HepG2 (cell line): Measurements from ENCODE around the gene PTPRO. TPM values are rescaled to one million over a fixed set of nuclear protein-coding genes. Genes with fewer than 3 reads are reported as not detected.

ENCODE experiments used
- AGO1 ChIP-seq: fragments of 200-400 bp; formaldehyde crosslinking; IDR thresholded peaks from 2 replicates; pipeline ENCODE4 v1.6.1; 2017; ENCODE audit warnings: mild to moderate bottlenecking, low read depth, low read length, moderate library complexity; ENCODE audit not compliant: poor library complexity, severe bottlenecking
- CCAR2 ChIP-seq: fragments of 200-400 bp; formaldehyde crosslinking; optimal IDR thresholded peaks from 2 replicates; pipeline ENCODE3; 2018; ENCODE audit warnings: low read depth, mild to moderate bottlenecking, low read length, moderate library complexity
- DMTF1 ChIP-seq: sonication (generic); formaldehyde crosslinking; IDR thresholded peaks from 2 replicates; pipeline ENCODE4 v1.4.0; 2020; ENCODE audit warnings: mild to moderate bottlenecking, missing genetic modification reagents
- EHMT2 ChIP-seq: fragments of 200-600 bp; sonication (generic); IDR thresholded peaks from 2 replicates; pipeline ENCODE4 v1.7.0; 2017; ENCODE audit warnings: antibody characterized with exemption, low read depth, low read length, borderline replicate concordance
- FOXA3 ChIP-seq: IDR thresholded peaks from 2 replicates; pipeline ENCODE4 v1.6.1; 2016; ENCODE audit warnings: missing genetic modification reagents, missing compliant biosample characterization
- FOXP1 ChIP-seq, 2 experiments: fragments of 450-650 bp in 1 of 2; IDR thresholded peaks; 2 replicates each; pipeline ENCODE4 v1.6.1; 2017 to 2018; ENCODE audit warnings: antibody characterized with exemption in 1 of 2
- FOXP4 ChIP-seq: sonication (generic); formaldehyde crosslinking; IDR thresholded peaks from 2 replicates; pipeline ENCODE4 v1.4.0; 2020; ENCODE audit warnings: missing genetic modification reagents
- GATAD2A ChIP-seq: IDR thresholded peaks from 2 replicates; pipeline ENCODE4 v1.6.1; 2016
- HOMEZ ChIP-seq: IDR thresholded peaks from 2 replicates; pipeline ENCODE4 v1.6.1; 2016; ENCODE audit warnings: low read depth
- IRX3 ChIP-seq: sonication (generic); formaldehyde crosslinking; IDR thresholded peaks from 2 replicates; pipeline ENCODE4 v1.8.1; 2023; ENCODE audit warnings: mild to moderate bottlenecking, low read depth, missing genetic modification reagents, borderline replicate concordance
- KDM5A ChIP-seq: fragments of 200-600 bp; sonication (generic); IDR thresholded peaks from 2 replicates; pipeline ENCODE4 v1.7.0; 2018; ENCODE audit warnings: antibody characterized with exemption, mild to moderate bottlenecking, low read length, borderline replicate concordance
- KLF13 ChIP-seq: sonication (generic); formaldehyde crosslinking; IDR thresholded peaks from 2 replicates; pipeline ENCODE4 v1.4.0; 2020; ENCODE audit warnings: mild to moderate bottlenecking, missing genetic modification reagents
- PLRG1 ChIP-seq: fragments of 450-650 bp; conservative IDR thresholded peaks from 2 replicates; pipeline ENCODE4 v1.6.1; 2016
- RCOR2 ChIP-seq: IDR thresholded peaks from 2 replicates; pipeline ENCODE4 v1.6.1; 2016; ENCODE audit warnings: missing biosample characterization, missing genetic modification reagents
- SIX1 ChIP-seq: sonication (generic); formaldehyde crosslinking; IDR thresholded peaks from 2 replicates; pipeline ENCODE4 v1.4.0; 2020; ENCODE audit warnings: missing genetic modification reagents, borderline replicate concordance
- SMC3 ChIP-seq: IDR thresholded peaks from 2 replicates; pipeline ENCODE4 v1.6.1; 2011; ENCODE audit warnings: low read length, improper control_type of control experiment
- SOX5 ChIP-seq: IDR thresholded peaks from 2 replicates; pipeline ENCODE4 v1.6.1; 2016; ENCODE audit warnings: borderline replicate concordance
- STAG1 ChIP-seq: sonication (generic); formaldehyde crosslinking; IDR thresholded peaks from 2 replicates; pipeline ENCODE4 v1.4.0; 2020; ENCODE audit warnings: missing genetic modification reagents
- ZBTB3 ChIP-seq: sonication (generic); formaldehyde crosslinking; IDR thresholded peaks from 2 replicates; pipeline ENCODE4 v1.4.0; 2020; ENCODE audit warnings: low read depth, mild to moderate bottlenecking, moderate library complexity, missing genetic modification reagents, borderline replicate concordance
- ZFP36L1 ChIP-seq: sonication (generic); formaldehyde crosslinking; IDR thresholded peaks from 2 replicates; pipeline ENCODE4 v1.8.0; 2022; ENCODE audit warnings: mild to moderate bottlenecking, missing genetic modification reagents, moderate library complexity
- ZFP82 ChIP-seq: sonication (generic); formaldehyde crosslinking; IDR thresholded peaks from 2 replicates; pipeline ENCODE4 v1.5.1; 2020; ENCODE audit warnings: mild to moderate bottlenecking, missing genetic modification reagents, borderline replicate concordance
- ZNF331 ChIP-seq: sonication (generic); formaldehyde crosslinking; IDR thresholded peaks from 2 replicates; pipeline ENCODE4 v1.4.0; 2020; ENCODE audit warnings: missing genetic modification reagents
- ZNF367 ChIP-seq: sonication (generic); formaldehyde crosslinking; IDR thresholded peaks from 2 replicates; pipeline ENCODE4 v1.4.0; 2020; ENCODE audit warnings: missing genetic modification reagents, borderline replicate concordance
- ZNF501 ChIP-seq: sonication (generic); formaldehyde crosslinking; IDR thresholded peaks from 2 replicates; pipeline ENCODE4 v1.5.1; 2020; ENCODE audit warnings: mild to moderate bottlenecking, moderate library complexity, missing genetic modification reagents
- ZNF546 ChIP-seq: sonication (generic); formaldehyde crosslinking; conservative IDR thresholded peaks from 2 replicates; pipeline ENCODE4 v1.8.1; 2023; ENCODE audit warnings: mild to moderate bottlenecking, missing genetic modification reagents
- ZNF564 ChIP-seq: sonication (generic); formaldehyde crosslinking; IDR thresholded peaks from 2 replicates; pipeline ENCODE4 v1.8.1; 2023; ENCODE audit warnings: mild to moderate bottlenecking, missing genetic modification reagents
- ZNF616 ChIP-seq: sonication (generic); formaldehyde crosslinking; IDR thresholded peaks from 2 replicates; pipeline ENCODE4 v1.5.0; 2020; ENCODE audit warnings: low read depth, mild to moderate bottlenecking, missing genetic modification reagents
- polyA plus RNA-seq, 8 experiments: library from polyadenylated mRNA; depleted of rRNA in 3 of 8; stranded (reverse) in 7 of 8; unstranded in 1 of 8; fragments of >200 nt; fragmentation: Illumina TruSeq in 4 of 8; extraction: Trizol in 4 of 8; gene quantifications; 2 replicates each; pipeline versions ENCODE4 v1.2.1 to v1.2.3, GENCODE V29; 2011 to 2016; ENCODE audit warnings: low read depth in 4 of 8, missing spikeins in 1 of 8, mixed read lengths in 1 of 8; ENCODE audit not compliant: insufficient read depth in 1 of 8
- total RNA-seq, 5 experiments: library from RNA; depleted of rRNA; stranded (reverse); fragments of >200 nt; fragmentation: Illumina TruSeq; extraction: Trizol; gene quantifications; 2 replicates each; pipeline ENCODE4 v1.2.3, GENCODE V29; 2016; ENCODE audit warnings: low read depth in 1 of 5

Gene PTPRO
- total and polyA plus RNA-seq, 2 of the 13 experiments (the other 11 are each of a cell fraction or from before 2014, with no cell fraction given): 0.04 TPM; not detected in 1

DNA sequence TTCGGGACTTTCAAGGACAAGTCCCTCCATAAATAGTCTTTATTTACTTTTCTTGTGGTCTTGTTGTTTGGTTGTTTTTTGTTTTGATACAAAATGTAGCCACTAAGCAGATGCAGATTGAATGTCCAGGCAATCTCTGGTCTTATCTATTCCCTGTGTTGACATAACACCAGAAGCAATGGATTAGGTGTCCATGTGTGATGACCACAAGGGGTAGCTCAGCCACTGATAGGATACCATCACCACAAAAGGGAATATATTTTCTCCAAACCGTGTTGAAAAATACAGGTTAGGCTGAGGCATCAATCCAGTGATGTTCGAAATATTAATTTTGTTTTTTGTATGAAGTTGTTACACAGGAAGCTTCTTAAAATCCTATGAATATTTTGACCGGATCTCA is 270.6 kb downstream of the PTPRO start (continued):
- 0 out of 2 replicates have a peak, but pooled peaks have one; percentile 27 for TF ChIP-seq FOXP4 (CRISPR knock-in tag)
- no peak for TF ChIP-seq ZNF616 (CRISPR knock-in tag)
- no peak for TF ChIP-seq KLF13 (CRISPR knock-in tag)
- no peak for TF ChIP-seq PLRG1
- peak; percentile 86 for TF ChIP-seq FOXA3
- TF ChIP-seq STAG1 (CRISPR knock-in tag): peak; percentile 74
- no peak for TF ChIP-seq ZNF564 (CRISPR knock-in tag)
- TF ChIP-seq EHMT2: no peak
- TF ChIP-seq IRX3 (CRISPR knock-in tag): no peak
- TF ChIP-seq ZNF367 (CRISPR knock-in tag): no peak
- TF ChIP-seq GATAD2A (CRISPR knock-in tag): peak; percentile 43; the same call in 1 of the 2 replicates
- TF ChIP-seq ZBTB3: no peak
- TF ChIP-seq DMTF1: no peak
- 0 out of 2 replicates have a peak, but pooled peaks have one; percentile 18 for TF ChIP-seq RCOR2
- TF ChIP-seq ZNF501: no peak
- TF ChIP-seq SMC3: peak; percentile 65; the same call in 1 of the 2 replicates
- peak; percentile 92 for TF ChIP-seq SOX5
- no peak for TF ChIP-seq AGO1
- no peak for TF ChIP-seq ZFP36L1
- TF ChIP-seq ZFP82 (CRISPR knock-in tag): no peak
- TF ChIP-seq CCAR2: no peak
- no peak for TF ChIP-seq KDM5A
- peak; percentile 45; the same call in 1 of the 2 replicates for TF ChIP-seq ZNF331 (CRISPR knock-in tag)
- TF ChIP-seq ZNF546: no peak
- peak; percentile 72; the same call in 1 of the 2 replicates for TF ChIP-seq HOMEZ (CRISPR knock-in tag)
- peak; percentile 40; the same call in 1 of the 2 replicates for TF ChIP-seq SIX1 (CRISPR knock-in tag)
- no peak for TF ChIP-seq FOXP1 (IDR thresholded peaks at IDR 0.05)
- TF ChIP-seq FOXP1 (CRISPR knock-in tag; IDR thresholded peaks at IDR 0.05): peak; percentile 44; the same call in 1 of the 2 replicates
